Measurements from ENCODE around the gene TPRX1. TPM values are rescaled to one million over a fixed set of nuclear protein-coding genes. Genes with fewer than 3 reads are reported as not detected.

The TPRX1 gene
- total RNA-seq, 1 experiment from 2014 or later: not detected

- CTCF ChIA-PET: interaction anchor here (0.6 to 0.7 kb wide), 2 partner anchors 10 to 55 kb away, joined by 4 to 5 read pairs; no protein-coding TSS in a partner anchor
- no peak for DNase-seq (ENCODE audit: low spot score)
- Histone ChIP-seq H3K36me3 (ENCODE audit: insufficient read depth, low read length, poor library complexity, severe bottlenecking) (no peaks in the 10 kb centered on the region), H3K27me3 (replicated peaks; ENCODE audit: insufficient read depth, low read depth, low read length, poor library complexity) (no peaks in the 10 kb centered on the region), H3K4me3 (ENCODE audit: low read depth, low read length, poor library complexity, severe bottlenecking) (no peak overlapping the region), H3K4me1 (ENCODE audit: insufficient read depth, low read length, poor library complexity, severe bottlenecking) (no peaks in the 10 kb centered on the region), H3K9me3 (ENCODE audit: low read depth, low read length, poor library complexity, severe bottlenecking) (no peaks in the 10 kb centered on the region), H3K27ac (ENCODE audit: low read depth, low read length, poor library complexity, severe bottlenecking) (no peak overlapping the region)
- intact Hi-C loops (cut with micrococcal nuclease; ENCODE audit: unreplicated experiment): no loop called here
- no TSS peak for BruUV-seq (replicated peaks)
- POLR2A ChIA-PET (ENCODE audit: low non-redundant PET): no interaction called here
- TF ChIP-seq EZH2 (IDR thresholded peaks at IDR 0.05; ENCODE audit: borderline replicate concordance, low read depth, low read length, poor library complexity, severe bottlenecking) (no peak), CTCF (conservative IDR thresholded peaks at IDR 0.05; ENCODE audit: low read depth, low read length) (no peak)
These were observed 37.0 kb downstream of the TPRX1 start for GRCh38 chr19:47767349-47767748.

GRCh38 chr19:47766670-47767069 is 37.7 kb downstream of the TPRX1 start:
- ChIA-PET POLR2A (ENCODE audit: low non-redundant PET) (no interaction called here), CTCF (no interaction called here)
- Histone ChIP-seq H3K27ac (ENCODE audit: low read depth, low read length, poor library complexity, severe bottlenecking) (no peak overlapping the region), H3K27me3 (replicated peaks; ENCODE audit: insufficient read depth, low read depth, low read length, poor library complexity) (no peaks in the 10 kb centered on the region), H3K4me1 (ENCODE audit: insufficient read depth, low read length, poor library complexity, severe bottlenecking) (no peaks in the 10 kb centered on the region), H3K36me3 (ENCODE audit: insufficient read depth, low read length, poor library complexity, severe bottlenecking) (no peaks in the 10 kb centered on the region), H3K9me3 (ENCODE audit: low read depth, low read length, poor library complexity, severe bottlenecking) (no peaks in the 10 kb centered on the region), H3K4me3 (ENCODE audit: low read depth, low read length, poor library complexity, severe bottlenecking) (no peak overlapping the region)
- BruUV-seq (replicated peaks): no TSS peak
- DNase-seq (ENCODE audit: low spot score): no peak
- intact Hi-C loops (cut with micrococcal nuclease; ENCODE audit: unreplicated experiment): loop anchor here (1.0 kb wide), 1 partner anchor 22 kb away; no protein-coding TSS in a partner anchor
- no peak for TF ChIP-seq CTCF (conservative IDR thresholded peaks at IDR 0.05; ENCODE audit: low read depth, low read length)

- ChIA-PET CTCF (interaction anchor here (0.5 to 1.6 kb wide), 4 partner anchors 10 to 45 kb away, joined by 4 to 17 read pairs (median 9); no protein-coding TSS in a partner anchor), POLR2A (ENCODE audit: low non-redundant PET) (no interaction called here)
- TF ChIP-seq EZH2 (IDR thresholded peaks at IDR 0.05; ENCODE audit: borderline replicate concordance, low read depth, low read length, poor library complexity, severe bottlenecking) (no peak), CTCF (conservative IDR thresholded peaks at IDR 0.05; ENCODE audit: low read depth, low read length) (no peak)
- no peak for DNase-seq (ENCODE audit: low spot score)
- intact Hi-C loops (cut with micrococcal nuclease; ENCODE audit: unreplicated experiment): loop anchor here (1.0 kb wide), 1 partner anchor 22 kb away; no protein-coding TSS in a partner anchor
- H3K9me3 ChIP-seq (ENCODE audit: low read depth, low read length, poor library complexity, severe bottlenecking): no peaks in the 10 kb centered on the region
- H3K36me3 ChIP-seq (ENCODE audit: insufficient read depth, low read length, poor library complexity, severe bottlenecking): no peaks in the 10 kb centered on the region
- no peak overlapping the region for H3K27ac ChIP-seq (ENCODE audit: low read depth, low read length, poor library complexity, severe bottlenecking)
- H3K27me3 ChIP-seq (replicated peaks; ENCODE audit: insufficient read depth, low read depth, low read length, poor library complexity): no peaks in the 10 kb centered on the region
- no peaks in the 10 kb centered on the region for H3K4me1 ChIP-seq (ENCODE audit: insufficient read depth, low read length, poor library complexity, severe bottlenecking)
- no peak overlapping the region for H3K4me3 ChIP-seq (ENCODE audit: low read depth, low read length, poor library complexity, severe bottlenecking)
- no TSS peak for BruUV-seq (replicated peaks)
These were observed 38.1 kb downstream of the TPRX1 start for GRCh38 chr19:47766359-47766620.

Data from A673 (cell line).